Ascending aorta (tissue), 2 donors: Measurements from ENCODE around the gene TBC1D24. TPM values are rescaled to one million over a fixed set of nuclear protein-coding genes. Genes with fewer than 3 reads are reported as not detected.
"Not testable (repeated sequence)": the region's sequence is repeated elsewhere in the genome, so short reads cannot be mapped to it uniquely, and the experiment has no call there.

Source experiments
- DNase-seq, 2 donors: peaks; one replicate each; pipeline ENCODE4 v3.0.0-alpha.2; 2019; ENCODE audit warnings: low spot score in 2 of 2
- H3K27ac ChIP-seq, 2 donors: fragments of 200-600 bp; sonication (generic); one replicate each; pipeline ENCODE4 v1.5.1; 2016 to 2017; ENCODE audit warnings: mild to moderate bottlenecking in 1 of 2
- H3K27me3 ChIP-seq: fragments of 200-600 bp; sonication (generic); one replicate; pipeline ENCODE4 v1.5.1; 2017
- H3K36me3 ChIP-seq, 2 donors: fragments of 200-600 bp; sonication (generic); one replicate each; pipeline ENCODE4 v1.5.1; 2016
- H3K4me1 ChIP-seq, 2 donors: fragments of 200-600 bp; sonication (generic); one replicate each; pipeline ENCODE4 v1.5.1; 2016 to 2017; ENCODE audit warnings: mild to moderate bottlenecking in 1 of 2
- H3K4me3 ChIP-seq, 2 donors: fragments of 200-600 bp; sonication (generic); one replicate each; pipeline ENCODE4 v1.5.1; 2016 to 2017; ENCODE audit warnings: mild to moderate bottlenecking in 1 of 2
- H3K9me3 ChIP-seq, 2 donors: fragments of 200-600 bp; sonication (generic); one replicate each; pipeline ENCODE4 v1.5.1; 2016
- intact Hi-C: fragments of 100-400 bp; cut with DNase I; formaldehyde crosslinking; loops from one replicate; pipeline ENCODE4 v1.15.1; 2023
- total RNA-seq: library from RNA; depleted of rRNA; stranded (reverse); fragments of >200 nt; gene quantifications from one replicate; pipeline ENCODE4 v1.1.0, GENCODE V29; 2016
- TF ChIP-seq, protein P1 (sequence below), 3 experiments: fragments of 200-600 bp in 2 of 3; fragments of 450-650 bp in 1 of 3; sonication (generic) in 2 of 3; IDR thresholded peaks; one replicate each; pipeline ENCODE4 v1.5.1; 2016 to 2019; ENCODE audit warnings: antibody characterized with exemption in 3 of 3, mild to moderate bottlenecking in 1 of 3, moderate library complexity in 1 of 3

The TBC1D24 gene
- total RNA-seq, 1 donor from 2014 or later, result 22.5 TPM

GRCh38 chr16:2436110-2436509 lies 38.8 kb upstream of the TBC1D24 start:
- intact Hi-C loops, result no loop called here
- Histone ChIP-seq H3K4me3 (no peak overlapping the region), H3K4me1 (no peaks in the 10 kb centered on the region), H3K36me3 (no peaks in the 10 kb centered on the region), H3K9me3 (no peaks in the 10 kb centered on the region), H3K27ac (no peak overlapping the region), H3K27me3 (no peaks in the 10 kb centered on the region)
- DNase-seq, result no peak
- TF ChIP-seq, protein P1, sequence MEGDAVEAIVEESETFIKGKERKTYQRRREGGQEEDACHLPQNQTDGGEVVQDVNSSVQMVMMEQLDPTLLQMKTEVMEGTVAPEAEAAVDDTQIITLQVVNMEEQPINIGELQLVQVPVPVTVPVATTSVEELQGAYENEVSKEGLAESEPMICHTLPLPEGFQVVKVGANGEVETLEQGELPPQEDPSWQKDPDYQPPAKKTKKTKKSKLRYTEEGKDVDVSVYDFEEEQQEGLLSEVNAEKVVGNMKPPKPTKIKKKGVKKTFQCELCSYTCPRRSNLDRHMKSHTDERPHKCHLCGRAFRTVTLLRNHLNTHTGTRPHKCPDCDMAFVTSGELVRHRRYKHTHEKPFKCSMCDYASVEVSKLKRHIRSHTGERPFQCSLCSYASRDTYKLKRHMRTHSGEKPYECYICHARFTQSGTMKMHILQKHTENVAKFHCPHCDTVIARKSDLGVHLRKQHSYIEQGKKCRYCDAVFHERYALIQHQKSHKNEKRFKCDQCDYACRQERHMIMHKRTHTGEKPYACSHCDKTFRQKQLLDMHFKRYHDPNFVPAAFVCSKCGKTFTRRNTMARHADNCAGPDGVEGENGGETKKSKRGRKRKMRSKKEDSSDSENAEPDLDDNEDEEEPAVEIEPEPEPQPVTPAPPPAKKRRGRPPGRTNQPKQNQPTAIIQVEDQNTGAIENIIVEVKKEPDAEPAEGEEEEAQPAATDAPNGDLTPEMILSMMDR (IDR thresholded peaks at IDR 0.05), result no peak

- H3K9me3 ChIP-seq, result no peaks in the 10 kb centered on the region
- intact Hi-C loops, result no loop called here
- H3K4me1 ChIP-seq, result no peaks in the 10 kb centered on the region
- no peaks in the 10 kb centered on the region for H3K36me3 ChIP-seq
- H3K4me3 ChIP-seq, result no peak overlapping the region
- H3K27ac ChIP-seq, result no peak overlapping the region
- no peak for DNase-seq
- TF ChIP-seq, protein P1 (IDR thresholded peaks at IDR 0.05), result no peak
- no peaks in the 10 kb centered on the region for H3K27me3 ChIP-seq
Observed at GRCh38 chr16:2437032-2437790, 37.7 kb upstream of the TBC1D24 start.

DNA sequence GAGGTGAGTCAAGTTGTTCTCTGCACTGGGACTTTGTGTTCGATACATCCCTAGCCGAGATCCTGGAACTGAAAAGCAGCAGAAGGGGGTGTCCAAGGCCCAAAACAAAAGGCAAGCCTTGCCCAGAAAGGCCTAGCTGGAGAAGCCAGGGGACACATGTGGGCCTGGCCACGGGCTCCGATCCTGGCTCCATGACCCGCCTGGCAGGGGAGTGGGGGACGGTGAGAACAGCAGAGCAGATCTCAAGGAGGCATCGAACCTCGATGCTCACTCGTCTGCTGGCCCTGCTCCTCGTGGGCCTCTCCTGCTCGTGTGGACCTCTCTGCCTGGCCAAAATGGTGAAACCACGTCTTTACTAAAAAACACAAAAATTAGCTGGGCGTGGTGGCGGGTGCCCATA lies 36.8 kb upstream of the TBC1D24 start:
- H3K27ac ChIP-seq, result no peak overlapping the region
- H3K4me3 ChIP-seq, result no peak overlapping the region
- no peaks in the 10 kb centered on the region for H3K9me3 ChIP-seq
- no peaks in the 10 kb centered on the region for H3K27me3 ChIP-seq
- DNase-seq, result no peak
- intact Hi-C loops, result no loop called here
- no peaks in the 10 kb centered on the region for H3K4me1 ChIP-seq
- TF ChIP-seq, protein P1 (IDR thresholded peaks at IDR 0.05), result no peak
- H3K36me3 ChIP-seq, result no peaks in the 10 kb centered on the region

- Histone ChIP-seq H3K27me3 (no peaks in the 10 kb centered on the region), H3K9me3 (no peaks in the 10 kb centered on the region), H3K4me1 (no peaks in the 10 kb centered on the region), H3K36me3 (no peaks in the 10 kb centered on the region), H3K27ac (no peak overlapping the region), H3K4me3 (no peak overlapping the region)
- intact Hi-C loops, result no loop called here
- TF ChIP-seq, protein P1 (IDR thresholded peaks at IDR 0.05), result no peak
- DNase-seq, result no peak
Observed at GRCh38 chr16:2439598-2439997, 35.3 kb upstream of the TBC1D24 start.

- H3K4me3 ChIP-seq, H3K27ac ChIP-seq, H3K9me3 ChIP-seq, H3K27me3 ChIP-seq, DNase-seq, H3K4me1 ChIP-seq, H3K36me3 ChIP-seq, intact Hi-C loops: not testable (repeated sequence)
Observed at GRCh38 chr16:2441143-2441804, 33.7 kb upstream of the TBC1D24 start.

DNA sequence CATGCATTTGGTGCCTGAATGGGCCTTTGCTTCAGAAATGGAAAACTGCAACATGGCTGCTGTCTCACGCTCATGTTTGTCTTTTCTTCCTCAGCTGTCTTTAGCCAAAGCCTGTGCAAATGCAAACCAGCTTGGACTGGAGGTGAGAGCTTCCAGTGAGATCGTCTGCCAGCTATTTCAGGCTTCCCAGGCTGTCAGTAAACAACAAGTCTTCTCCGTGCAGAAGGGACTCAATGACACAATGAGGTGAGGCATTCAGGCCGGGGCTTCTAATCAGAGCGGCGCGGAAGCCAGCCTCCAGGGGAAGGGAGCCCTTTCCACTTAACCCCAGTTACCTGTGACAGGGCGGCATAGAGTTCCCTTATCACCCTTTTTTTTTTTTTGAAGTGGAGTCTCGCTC lies 31.4 kb upstream of the TBC1D24 start:
- peaks cover 0 to 5% of the 10 kb centered on the region in 2 donors for H3K36me3 ChIP-seq
- no peak for DNase-seq
- intact Hi-C loops, result no loop called here
- H3K27ac ChIP-seq, result no peak overlapping the region
- no peaks in the 10 kb centered on the region for H3K27me3 ChIP-seq
- TF ChIP-seq, protein P1 (IDR thresholded peaks at IDR 0.05), result no peak
- H3K9me3 ChIP-seq, result no peaks in the 10 kb centered on the region
- H3K4me1 ChIP-seq, result no peaks in the 10 kb centered on the region
- H3K4me3 ChIP-seq, result no peak overlapping the region
